Skin of body (tissue), 2 donors: ENCODE data around the gene OR52B2. TPM values are rescaled to one million over a fixed set of nuclear protein-coding genes. Genes with fewer than 3 reads are reported as not detected.

Experiments
- DNase-seq: peaks from one replicate; lab custom pipeline; 2025; lab: John Stamatoyannopoulos, UW
- total RNA-seq: library from RNA; depleted of rRNA; stranded (reverse); fragments of >200 nt; gene quantifications from one replicate; pipeline ENCODE4 v1.2.3, GENCODE V29; 2014

The OR52B2 gene
- total RNA-seq: not detected

- no peak for DNase-seq
Measured at GRCh38 chr11:6170226-6170625, at the start of gene OR52B2. TSS of gene OR52B2 (minus strand) at chr11:6170326. CDS start at chr11:6170326, 0 bp downstream.

GRCh38 chr11:6219359-6219758 lies 49.2 kb upstream of the OR52B2 start:
- no peak for DNase-seq

DNA sequence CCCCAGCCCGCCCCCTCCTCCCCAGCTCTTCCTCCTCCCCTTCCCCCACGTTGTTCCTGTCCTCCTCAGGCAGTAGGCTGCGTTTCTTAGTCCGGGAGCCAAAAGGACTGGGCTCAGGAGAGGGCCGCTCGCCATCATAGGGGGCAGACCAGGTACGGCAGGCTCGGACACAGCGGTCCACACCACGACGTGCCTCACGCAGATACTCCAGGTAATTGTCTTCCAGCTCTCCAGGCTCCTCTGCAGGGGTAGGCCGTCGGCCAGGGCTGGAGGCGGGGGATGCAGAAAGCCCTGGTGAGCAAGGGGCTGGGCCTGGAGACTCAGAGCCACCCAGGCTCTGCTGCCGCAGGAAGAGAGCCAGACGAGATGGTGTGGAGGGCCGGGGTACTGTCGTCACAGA lies 47.6 kb upstream of the OR52B2 start:
- no peak for DNase-seq

DNA sequence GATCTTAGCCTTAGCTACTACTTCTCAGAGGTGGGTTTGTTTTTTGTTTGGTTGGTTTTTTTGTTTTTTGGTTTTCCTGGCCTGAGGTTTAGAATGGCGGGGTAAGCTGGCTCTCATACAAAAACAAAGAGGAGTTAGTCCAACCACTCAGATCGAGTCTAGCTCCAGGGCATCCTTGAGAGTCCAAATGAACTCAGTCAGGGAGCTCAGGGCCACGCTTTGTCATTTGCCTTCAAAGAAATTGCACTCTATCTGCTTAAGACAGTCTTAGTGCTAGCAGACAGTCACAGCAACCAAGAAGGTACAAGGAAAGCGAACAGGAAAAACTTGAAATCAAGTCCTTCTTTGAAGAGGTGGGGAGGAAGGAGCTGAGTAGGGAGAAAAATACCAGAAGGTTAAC lies 46.4 kb upstream of the OR52B2 start:
- no peak for DNase-seq

GRCh38 chr11:6214530-6214929 lies 44.4 kb upstream of the OR52B2 start:
- no peak for DNase-seq

- no peak for DNase-seq
Measured at GRCh38 chr11:6210274-6210955, 40.3 kb upstream of the OR52B2 start.

GRCh38 chr11:6209801-6210200 lies 39.7 kb upstream of the OR52B2 start:
- DNase-seq: no peak

DNA sequence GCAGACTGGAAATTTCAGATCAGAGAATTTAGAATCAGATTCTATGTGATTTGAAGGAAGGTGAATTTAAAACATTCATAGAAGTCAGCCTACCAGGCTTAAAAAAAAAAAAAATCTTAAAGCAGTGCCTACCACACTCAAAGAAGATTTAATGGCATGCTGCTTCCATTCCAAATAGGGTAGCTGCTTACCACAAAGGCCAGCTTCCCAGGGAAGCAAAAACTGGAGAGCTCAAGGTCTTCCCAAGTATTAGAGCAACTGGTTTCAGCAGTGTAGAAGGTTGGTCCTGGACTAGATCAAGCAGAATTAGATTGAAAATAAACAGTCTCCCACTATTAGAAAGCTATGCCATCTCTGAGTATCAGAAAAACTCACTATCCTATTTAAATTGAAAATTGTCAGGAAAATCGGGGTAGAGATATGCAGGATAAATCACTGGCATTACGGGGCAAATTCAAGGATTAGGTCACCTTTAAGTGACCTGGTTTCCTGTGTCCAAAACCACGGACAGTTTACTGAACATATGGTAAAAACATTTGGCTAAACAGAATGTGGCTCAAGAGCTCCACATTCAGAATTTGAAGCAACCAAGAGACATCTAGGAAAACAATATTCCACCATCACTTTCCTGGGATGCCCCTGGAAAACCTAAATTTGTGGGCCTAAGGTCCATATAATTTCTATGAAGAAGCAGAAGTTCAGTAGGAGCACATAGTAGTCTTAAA lies 36.5 kb upstream of the OR52B2 start:
- DNase-seq: no peak

- DNase-seq: no peak
Measured at GRCh38 chr11:6205366-6205765, 35.2 kb upstream of the OR52B2 start, which contains the start of gene C11orf42. TSS of gene C11orf42 (plus strand) at chr11:6205557. CDS start at chr11:6205616, 59 bp downstream.

DNA sequence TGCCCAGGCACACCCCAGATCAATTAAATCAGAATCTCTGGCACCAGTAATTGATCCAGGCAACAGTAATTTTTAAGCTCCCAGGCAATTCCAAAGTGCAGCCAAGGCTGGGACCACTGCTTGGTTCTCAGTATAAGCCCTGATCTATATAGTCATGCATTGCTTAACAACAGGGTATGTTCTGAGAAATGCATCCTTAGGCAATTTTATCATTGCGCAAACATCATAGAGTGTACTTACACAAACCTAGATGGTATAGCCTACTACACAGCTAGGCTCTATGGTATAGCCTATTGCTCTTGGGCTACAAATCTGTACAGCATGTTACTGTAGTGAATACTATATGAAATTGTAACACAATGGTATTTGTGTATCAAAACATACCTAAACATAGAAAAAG lies 34.6 kb upstream of the OR52B2 start:
- DNase-seq: no peak

DNA sequence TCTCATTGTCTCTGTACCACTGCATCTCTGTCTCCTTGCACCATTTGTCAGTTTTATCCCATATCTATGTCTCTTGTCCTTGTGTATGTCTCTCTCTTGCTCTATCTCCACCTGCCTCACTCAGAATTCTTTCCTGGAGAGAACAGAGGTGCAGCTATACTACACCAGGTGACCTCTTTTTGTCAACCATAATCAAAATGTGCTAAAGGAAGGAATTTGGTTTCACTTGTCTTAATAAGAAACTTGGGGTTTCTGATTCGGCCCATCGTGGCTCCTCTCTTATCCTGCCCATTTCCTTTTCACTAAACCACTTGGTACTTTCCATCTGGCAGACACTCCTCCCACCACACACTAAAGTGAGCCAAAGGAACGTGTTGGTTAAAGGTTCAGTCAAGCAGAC lies 33.2 kb upstream of the OR52B2 start:
- DNase-seq: no peak

DNA sequence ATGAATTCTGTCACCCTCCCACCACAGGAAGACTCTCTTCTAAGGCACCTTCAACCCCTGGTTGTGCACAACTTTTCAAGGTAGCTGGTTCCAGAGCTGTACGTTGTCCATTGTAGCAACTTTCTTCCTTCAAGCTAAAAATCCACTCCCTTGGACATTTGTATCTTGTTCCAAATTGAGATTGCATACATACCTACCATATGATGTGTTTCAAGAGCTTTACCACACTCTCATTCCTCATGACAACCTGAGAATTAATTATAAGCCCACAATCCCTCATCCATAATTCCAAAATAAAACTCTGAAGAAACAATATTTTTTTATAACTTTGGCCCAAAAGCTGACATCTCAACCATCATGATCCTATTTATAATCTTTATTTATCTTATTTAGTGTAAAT lies 31.9 kb upstream of the OR52B2 start:
- DNase-seq: no peak

DNA sequence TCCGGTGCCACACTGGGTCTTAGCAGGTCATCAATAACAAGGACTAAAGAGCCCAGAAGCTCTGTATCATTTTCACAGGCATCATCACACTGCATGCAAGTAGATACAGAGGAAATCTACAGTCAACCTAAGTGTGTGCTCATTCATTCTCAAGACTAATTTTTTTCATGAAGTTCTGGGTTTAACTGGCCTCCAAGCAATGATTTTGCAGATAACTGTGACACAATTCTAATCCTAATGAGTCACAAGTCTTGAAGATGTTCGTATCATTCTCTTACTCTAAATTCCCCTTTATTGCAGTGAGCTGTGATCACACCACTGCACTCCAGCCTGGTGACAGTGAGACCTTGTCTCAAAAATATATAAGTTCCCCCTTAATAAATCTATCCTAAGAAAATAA lies 31.4 kb upstream of the OR52B2 start:
- DNase-seq: no peak

GRCh38 chr11:6200975-6201374 lies 30.8 kb upstream of the OR52B2 start:
- DNase-seq: no peak

DNA sequence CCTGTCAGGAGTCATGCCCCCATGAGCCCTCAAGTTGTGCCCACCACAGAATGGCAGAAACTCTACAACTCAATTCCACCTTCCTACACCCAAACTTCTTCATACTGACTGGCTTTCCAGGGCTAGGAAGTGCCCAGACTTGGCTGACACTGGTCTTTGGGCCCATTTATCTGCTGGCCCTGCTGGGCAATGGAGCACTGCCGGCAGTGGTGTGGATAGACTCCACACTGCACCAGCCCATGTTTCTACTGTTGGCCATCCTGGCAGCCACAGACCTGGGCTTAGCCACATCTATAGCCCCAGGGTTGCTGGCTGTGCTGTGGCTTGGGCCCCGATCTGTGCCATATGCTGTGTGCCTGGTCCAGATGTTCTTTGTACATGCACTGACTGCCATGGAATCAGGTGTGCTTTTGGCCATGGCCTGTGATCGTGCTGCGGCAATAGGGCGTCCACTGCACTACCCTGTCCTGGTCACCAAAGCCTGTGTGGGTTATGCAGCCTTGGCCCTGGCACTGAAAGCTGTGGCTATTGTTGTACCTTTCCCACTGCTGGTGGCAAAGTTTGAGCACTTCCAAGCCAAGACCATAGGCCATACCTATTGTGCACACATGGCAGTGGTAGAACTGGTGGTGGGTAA lies 29.2 kb upstream of the OR52B2 start, which contains the start of gene OR52W1:
TSS of gene OR52W1 (plus strand) at position 51 of the 637 bp plus-strand sequence. CDS start at position 51, 0 bp downstream.
- no peak for DNase-seq

DNA sequence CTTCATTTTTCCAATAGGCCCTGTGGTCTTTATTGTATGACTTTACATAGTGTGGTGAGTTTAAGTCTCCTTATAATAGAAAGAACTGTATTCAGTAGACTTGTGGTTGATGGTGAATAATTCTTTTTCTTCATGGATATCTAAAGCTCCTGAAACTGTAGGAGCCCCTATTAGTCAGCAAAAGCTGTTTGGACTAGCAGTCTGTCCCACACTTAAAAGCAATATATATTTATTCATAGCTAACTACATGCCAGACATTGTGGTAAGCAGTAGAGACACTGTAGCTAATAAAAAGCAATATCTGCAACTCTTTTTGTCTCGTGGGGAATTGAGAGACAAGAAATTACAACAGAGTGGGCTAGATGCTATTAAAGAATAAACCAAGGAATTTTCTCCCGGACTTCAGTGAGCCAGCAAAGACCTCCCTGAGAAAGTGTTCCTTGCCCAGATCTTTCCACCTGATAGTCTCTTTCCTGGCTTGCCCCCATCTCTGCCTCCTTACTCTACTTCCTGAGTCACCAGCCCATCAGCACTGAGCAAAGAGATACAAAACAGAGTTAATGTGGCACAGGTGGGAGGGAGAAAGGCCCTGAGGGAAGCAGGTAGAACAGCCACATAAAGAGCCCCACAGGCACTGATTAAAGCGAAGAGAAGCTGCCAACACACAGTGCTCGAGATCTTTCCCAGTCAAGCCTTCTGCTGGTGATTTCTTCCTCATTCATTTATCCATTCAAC lies 27.5 kb upstream of the OR52B2 start:
- no peak for DNase-seq

DNA sequence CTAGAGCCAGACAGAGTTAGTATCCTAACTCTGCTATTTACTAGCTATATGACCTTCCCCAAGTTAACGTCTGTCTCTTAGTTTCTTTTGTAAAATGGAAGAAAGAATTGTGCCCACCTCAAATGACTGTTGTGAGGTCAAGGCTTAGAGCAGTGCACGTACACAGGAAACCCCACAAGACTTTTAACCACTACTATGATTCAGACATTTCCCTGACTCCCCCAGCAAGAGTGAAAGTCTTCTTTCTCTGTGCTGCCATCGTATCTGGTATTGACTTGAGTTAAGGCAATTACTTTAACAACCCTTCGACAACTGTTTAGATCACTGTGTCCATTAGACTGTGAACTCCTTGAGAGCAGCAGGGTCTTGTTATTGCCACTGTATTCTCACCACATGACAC lies 26.3 kb upstream of the OR52B2 start:
- no peak for DNase-seq

DNA sequence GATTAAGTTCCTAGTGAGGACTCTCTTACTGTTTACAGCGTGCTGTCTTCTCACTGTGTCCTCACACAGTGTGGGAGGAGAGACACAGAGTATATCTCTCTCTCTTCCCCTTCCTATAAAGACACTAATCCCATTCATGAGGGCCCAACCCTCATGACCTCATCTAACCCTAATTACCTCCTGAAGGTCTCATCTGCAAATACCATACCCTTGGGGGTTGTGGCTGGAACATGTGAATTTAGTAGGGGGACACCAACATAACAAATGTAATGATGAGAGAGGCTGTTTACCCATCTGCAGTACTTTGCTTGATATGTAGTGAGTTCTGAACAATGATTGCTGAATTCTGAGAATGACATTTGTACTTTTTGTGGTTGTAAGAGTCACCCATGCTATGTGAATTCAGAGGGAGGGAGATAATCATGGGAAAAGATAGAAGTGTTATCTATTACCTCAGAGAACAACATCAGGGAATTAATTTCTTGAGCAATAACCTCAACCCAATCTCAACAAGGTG lies 24.0 kb upstream of the OR52B2 start:
- no peak for DNase-seq

GRCh38 chr11:6191742-6192141 lies 21.6 kb upstream of the OR52B2 start:
- DNase-seq: no peak

DNA sequence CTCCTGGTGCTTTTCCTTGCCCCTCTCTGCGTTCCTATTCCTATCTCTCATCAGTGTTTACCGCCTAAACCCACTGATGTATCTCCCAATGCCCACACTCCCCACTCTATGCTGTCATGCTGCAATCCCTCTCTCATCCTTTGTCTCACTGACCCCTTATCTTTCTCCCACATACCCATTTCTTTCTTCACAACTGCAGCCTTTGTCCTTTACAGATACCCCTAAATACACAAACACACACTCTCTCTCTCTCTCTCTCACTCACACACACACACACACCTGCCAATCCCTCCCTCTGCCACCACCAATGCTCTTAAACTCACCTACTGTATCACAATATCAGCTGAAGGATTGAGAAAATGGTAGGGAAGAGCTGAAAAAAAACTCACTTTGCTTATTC lies 5.3 kb upstream of the OR52B2 start:
- no peak for DNase-seq

- no peak for DNase-seq
Measured at GRCh38 chr11:6156628-6157359, 13.3 kb downstream of the OR52B2 start.
